Activated naive CD4-positive, alpha-beta T cell treated with anti-CD3 and anti-CD28 coated beads for 36 hours (primary cell): ENCODE measurements around the gene NRXN3. TPM values are rescaled to one million over a fixed set of nuclear protein-coding genes. Genes with fewer than 3 reads are reported as not detected.
"Not testable (repeated sequence)": the region's sequence is repeated elsewhere in the genome, so short reads cannot be mapped to it uniquely, and the experiment has no call there.

Source experiments
- CTCF ChIA-PET: fragments of 350-600 bp; sonication (Branson Sonifier 250); formaldehyde crosslinking; loops from one replicate; lab custom pipeline; 2021; ENCODE audit warnings: antibody characterized with exemption; lab: Charles Lee
- DNase-seq: peaks from one replicate; pipeline ENCODE4 v3.0.0-alpha.2; 2020
- H3K27ac Mint-ChIP-seq: one replicate; pipeline ENCODE4 v1.8.0; 2021; ENCODE audit warnings: mild to moderate bottlenecking, mixed read lengths
- H3K27me3 Mint-ChIP-seq: one replicate; pipeline ENCODE4 v1.8.0; 2021; ENCODE audit warnings: low read depth, mixed read lengths
- H3K36me3 Mint-ChIP-seq: one replicate; pipeline ENCODE4 v1.8.0; 2021; ENCODE audit warnings: low read depth, mixed read lengths
- H3K4me1 Mint-ChIP-seq: one replicate; pipeline ENCODE4 v1.8.0; 2021; ENCODE audit warnings: low read depth, mixed read lengths
- H3K4me3 Mint-ChIP-seq: one replicate; pipeline ENCODE4 v1.8.0; 2021; ENCODE audit warnings: mild to moderate bottlenecking, moderate library complexity, mixed read lengths
- H3K9me3 Mint-ChIP-seq: one replicate; pipeline ENCODE4 v1.8.0; 2021; ENCODE audit warnings: mixed read lengths
- intact Hi-C: fragments of 100-400 bp; cut with micrococcal nuclease; formaldehyde crosslinking; loops from one replicate; pipeline ENCODE4 v1.15.1; 2023
- total RNA-seq, 2 experiments: library from RNA; stranded (reverse); gene quantifications; one replicate each; pipeline ENCODE4 v1.2.3, GENCODE V29; 2021

NRXN3 gene
- total RNA-seq, 2 experiments from 2014 or later: not detected

- CTCF ChIA-PET: no interaction called here
- no peak for DNase-seq
- Mint-ChIP-seq H3K27ac (no peak overlapping the region), H3K9me3 (peaks cover 3% of the 10 kb centered on the region), H3K4me1 (no peaks in the 10 kb centered on the region), H3K4me3 (no peak overlapping the region), H3K36me3 (no peaks in the 10 kb centered on the region), H3K27me3 (no peaks in the 10 kb centered on the region)
- intact Hi-C loops: no loop called here
Observed at GRCh38 chr14:79017561-79017960, 847.4 kb downstream of the NRXN3 start.

DNA sequence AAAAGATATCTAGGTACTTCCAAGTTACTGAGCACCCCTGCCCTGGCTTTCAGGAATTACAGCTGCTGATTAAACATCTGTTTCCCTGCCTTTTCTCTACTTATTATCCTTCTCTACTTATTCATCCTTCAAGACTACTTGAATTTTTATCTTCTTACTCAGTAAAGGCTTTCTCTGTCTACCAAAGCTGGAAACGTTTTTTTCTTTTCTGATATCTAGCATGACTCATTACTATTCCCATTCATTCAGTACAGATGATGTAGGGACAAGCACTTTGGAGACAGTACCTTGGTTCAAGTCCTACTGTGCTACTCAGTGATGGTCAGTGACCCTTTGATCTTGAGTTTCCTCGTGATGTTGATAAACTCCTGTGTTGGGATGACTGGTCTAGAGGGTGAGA, 848.7 kb downstream of the NRXN3 start:
- intact Hi-C loops: no loop called here
- no peaks in the 10 kb centered on the region for H3K36me3 Mint-ChIP-seq
- H3K4me3 Mint-ChIP-seq: no peak overlapping the region
- no peaks in the 10 kb centered on the region for H3K4me1 Mint-ChIP-seq
- H3K27me3 Mint-ChIP-seq: no peaks in the 10 kb centered on the region
- CTCF ChIA-PET: no interaction called here
- peaks cover 3% of the 10 kb centered on the region for H3K9me3 Mint-ChIP-seq
- H3K27ac Mint-ChIP-seq: no peak overlapping the region
- no peak for DNase-seq

- H3K4me1 Mint-ChIP-seq, H3K36me3 Mint-ChIP-seq, H3K27ac Mint-ChIP-seq, intact Hi-C loops, H3K27me3 Mint-ChIP-seq, H3K9me3 Mint-ChIP-seq, DNase-seq, H3K4me3 Mint-ChIP-seq: not testable (repeated sequence)
- CTCF ChIA-PET: interaction anchor here (0.6 kb wide), 1 partner anchor 1272 kb away, joined by 7 read pairs; no protein-coding TSS in a partner anchor
Observed at GRCh38 chr14:79019898-79020297, 849.7 kb downstream of the NRXN3 start.

DNA sequence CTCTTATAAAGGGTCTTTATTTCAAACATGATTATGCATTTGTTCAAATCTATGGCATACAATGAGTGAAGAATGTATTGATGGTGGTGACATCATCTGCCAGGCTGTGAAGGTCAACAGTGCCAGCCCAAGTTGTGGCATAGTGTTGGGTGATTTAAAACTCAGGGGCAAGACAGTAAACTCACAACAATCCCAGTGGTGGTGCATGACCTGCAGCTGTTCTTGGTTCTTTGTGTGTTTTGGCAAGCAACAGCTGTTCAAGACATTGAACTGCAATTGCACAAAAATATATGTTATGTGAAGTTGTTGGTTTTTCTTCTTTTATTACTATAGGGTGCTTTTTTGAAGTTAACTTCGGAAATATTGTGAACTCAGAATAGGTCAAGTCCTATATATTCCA, 851.6 kb downstream of the NRXN3 start:
- no peak overlapping the region for H3K27ac Mint-ChIP-seq
- no peaks in the 10 kb centered on the region for H3K9me3 Mint-ChIP-seq
- no peak overlapping the region for H3K4me3 Mint-ChIP-seq
- intact Hi-C loops: no loop called here
- no peak for DNase-seq
- CTCF ChIA-PET: interaction anchor here (0.7 kb wide), 1 partner anchor 142 kb away, joined by 3 read pairs; no protein-coding TSS in a partner anchor
- no peaks in the 10 kb centered on the region for H3K4me1 Mint-ChIP-seq
- no peaks in the 10 kb centered on the region for H3K36me3 Mint-ChIP-seq
- H3K27me3 Mint-ChIP-seq: no peaks in the 10 kb centered on the region

DNA sequence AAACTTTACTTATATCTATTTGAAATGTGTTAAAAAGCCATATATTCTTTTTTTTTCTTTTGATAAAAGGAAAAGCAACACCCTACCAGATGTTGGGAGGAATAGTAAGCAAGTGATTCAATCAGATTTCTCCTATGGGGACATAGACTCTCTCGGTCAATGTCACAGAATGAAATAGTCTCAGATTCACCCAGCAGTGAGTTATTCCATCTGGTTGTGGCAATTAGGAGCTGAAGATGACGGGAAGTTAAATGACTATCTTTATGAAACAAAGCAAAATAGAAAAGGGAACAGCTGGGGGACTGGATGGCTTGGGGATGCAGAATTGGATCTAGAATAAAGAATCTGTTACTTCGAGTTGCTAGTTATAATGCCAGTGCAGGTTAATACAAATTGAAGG, 857.0 kb downstream of the NRXN3 start:
- Mint-ChIP-seq H3K27me3 (no peaks in the 10 kb centered on the region), H3K9me3 (peaks cover 2% of the 10 kb centered on the region), H3K27ac (no peak overlapping the region), H3K4me3 (no peak overlapping the region), H3K4me1 (no peaks in the 10 kb centered on the region), H3K36me3 (no peaks in the 10 kb centered on the region)
- intact Hi-C loops: no loop called here
- DNase-seq: no peak
- CTCF ChIA-PET: no interaction called here

- H3K27me3 Mint-ChIP-seq: no peaks in the 10 kb centered on the region
- no peaks in the 10 kb centered on the region for H3K4me1 Mint-ChIP-seq
- no peak overlapping the region for H3K4me3 Mint-ChIP-seq
- intact Hi-C loops: no loop called here
- no peak overlapping the region for H3K27ac Mint-ChIP-seq
- H3K9me3 Mint-ChIP-seq: peaks cover 2% of the 10 kb centered on the region
- H3K36me3 Mint-ChIP-seq: no peaks in the 10 kb centered on the region
- DNase-seq: no peak
- CTCF ChIA-PET: no interaction called here
Observed at GRCh38 chr14:79028281-79028680, 858.1 kb downstream of the NRXN3 start.

DNA sequence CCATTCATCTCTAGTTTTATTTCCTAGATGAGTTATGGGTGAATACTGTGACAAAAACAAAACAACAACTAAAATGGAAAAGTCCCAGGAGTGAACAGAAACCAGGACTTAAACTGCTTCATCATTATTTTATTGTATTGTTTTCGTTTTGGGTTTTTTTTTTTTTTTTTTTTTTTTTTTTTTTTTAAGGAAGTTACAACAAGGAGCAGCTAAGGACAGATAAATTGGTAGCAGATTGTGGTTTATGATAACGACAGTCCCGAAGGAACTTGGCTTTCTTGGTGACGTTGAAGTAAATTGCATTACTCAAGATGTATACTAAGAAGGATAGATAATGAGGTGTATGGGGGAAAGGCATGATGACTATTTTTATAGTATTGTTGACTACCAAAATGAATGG, 866.3 kb downstream of the NRXN3 start:
- CTCF ChIA-PET: no interaction called here
- Mint-ChIP-seq H3K4me3 (no peak overlapping the region), H3K27me3 (peaks cover 7% of the 10 kb centered on the region), H3K4me1 (no peaks in the 10 kb centered on the region), H3K9me3 (peaks cover 9% of the 10 kb centered on the region), H3K36me3 (no peaks in the 10 kb centered on the region), H3K27ac (no peak overlapping the region)
- no peak for DNase-seq
- intact Hi-C loops: no loop called here

GRCh38 chr14:79037106-79037505, 866.9 kb downstream of the NRXN3 start:
- no peak for DNase-seq
- Mint-ChIP-seq H3K36me3 (no peaks in the 10 kb centered on the region), H3K27ac (no peak overlapping the region), H3K9me3 (peaks cover 11% of the 10 kb centered on the region), H3K4me3 (no peak overlapping the region), H3K4me1 (no peaks in the 10 kb centered on the region), H3K27me3 (peaks cover 7% of the 10 kb centered on the region)
- intact Hi-C loops: no loop called here
- CTCF ChIA-PET: no interaction called here

- Mint-ChIP-seq H3K9me3 (peaks cover 11% of the 10 kb centered on the region), H3K27ac (no peak overlapping the region), H3K4me3 (no peak overlapping the region), H3K27me3 (peaks cover 7% of the 10 kb centered on the region), H3K4me1 (no peaks in the 10 kb centered on the region), H3K36me3 (no peaks in the 10 kb centered on the region)
- intact Hi-C loops: no loop called here
- CTCF ChIA-PET: no interaction called here
- no peak for DNase-seq
Observed at GRCh38 chr14:79037593-79037992, 867.4 kb downstream of the NRXN3 start.

GRCh38 chr14:79040790-79041189, 870.6 kb downstream of the NRXN3 start:
- Mint-ChIP-seq H3K4me3 (no peak overlapping the region), H3K27me3 (peaks cover 7% of the 10 kb centered on the region), H3K36me3 (no peaks in the 10 kb centered on the region), H3K9me3 (peaks cover 11% of the 10 kb centered on the region), H3K4me1 (no peaks in the 10 kb centered on the region), H3K27ac (no peak overlapping the region)
- intact Hi-C loops: no loop called here
- CTCF ChIA-PET: no interaction called here
- no peak for DNase-seq

- DNase-seq: no peak
- Mint-ChIP-seq H3K9me3 (peaks cover 11% of the 10 kb centered on the region), H3K4me1 (no peaks in the 10 kb centered on the region), H3K27me3 (peaks cover 3% of the 10 kb centered on the region), H3K4me3 (no peak overlapping the region), H3K36me3 (no peaks in the 10 kb centered on the region), H3K27ac (no peak overlapping the region)
- intact Hi-C loops: no loop called here
- CTCF ChIA-PET: no interaction called here
Observed at GRCh38 chr14:79043194-79043889, 873.2 kb downstream of the NRXN3 start.

DNA sequence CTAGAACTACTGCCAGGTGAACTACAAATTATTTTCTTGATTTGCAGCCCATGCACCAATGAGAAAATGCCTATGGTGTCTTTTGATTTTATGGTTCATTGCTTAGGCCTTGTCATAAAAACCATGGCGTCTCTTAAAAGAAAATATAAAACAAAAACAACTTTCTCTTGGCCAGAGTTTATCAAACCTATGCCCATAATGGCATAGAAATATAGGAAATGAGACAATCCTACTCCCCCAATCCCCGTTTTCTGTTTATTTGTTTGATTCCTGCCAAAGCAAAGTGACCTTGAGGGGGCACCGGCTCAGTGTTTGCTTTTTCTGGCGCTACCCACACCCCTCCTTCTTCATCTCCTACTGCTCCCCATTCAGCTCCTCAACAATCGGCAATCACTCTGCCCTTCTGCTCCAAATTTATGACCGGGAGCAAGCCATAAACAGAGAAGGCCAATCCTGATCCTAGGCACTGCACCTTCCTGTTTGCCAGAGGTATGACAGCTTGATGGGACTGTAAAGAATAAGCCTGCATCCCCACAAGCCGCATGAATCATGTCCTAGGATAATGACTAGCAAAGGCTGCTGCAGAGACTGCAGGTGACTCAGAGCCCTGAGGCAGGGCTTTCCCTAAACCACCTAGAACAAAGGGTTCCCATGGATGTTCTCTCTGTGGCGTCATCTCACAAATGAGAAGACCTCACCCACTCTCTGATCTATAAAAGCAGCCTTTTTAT, 874.9 kb downstream of the NRXN3 start:
- intact Hi-C loops: no loop called here
- no peaks in the 10 kb centered on the region for H3K36me3 Mint-ChIP-seq
- H3K27ac Mint-ChIP-seq: no peak overlapping the region
- H3K4me1 Mint-ChIP-seq: no peaks in the 10 kb centered on the region
- H3K27me3 Mint-ChIP-seq: peaks cover 3% of the 10 kb centered on the region
- DNase-seq: no peak
- H3K4me3 Mint-ChIP-seq: no peak overlapping the region
- CTCF ChIA-PET: no interaction called here
- H3K9me3 Mint-ChIP-seq: peaks cover 10% of the 10 kb centered on the region
